ENCODE results near the gene FN3KRP. TPM values are rescaled to one million over a fixed set of nuclear protein-coding genes. Genes with fewer than 3 reads are reported as not detected.

FN3KRP gene
- total and polyA plus RNA-seq, 2 donors (not counting 1 experiment from before 2014, with no cell fraction given), result 16.8 to 44.2 TPM

DNA sequence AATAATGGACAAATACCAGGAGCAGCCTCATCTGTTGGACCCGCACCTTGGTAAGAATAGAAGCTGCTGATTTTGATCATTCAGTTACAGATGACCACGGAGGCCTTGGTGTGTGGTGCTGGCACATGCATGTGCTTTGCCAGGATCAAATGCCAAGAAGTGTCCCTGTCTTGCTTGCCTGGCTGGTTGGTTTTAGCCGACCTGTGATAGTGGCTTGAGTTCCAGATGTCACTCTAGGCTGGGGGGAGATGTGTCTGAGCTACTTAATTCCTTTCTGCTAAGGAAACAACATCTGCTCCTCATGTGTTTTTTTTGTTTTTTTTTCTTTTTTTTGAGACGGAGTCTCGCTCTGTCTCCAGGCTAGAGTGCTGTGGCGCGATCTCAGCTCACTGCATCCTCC is 39.7 kb downstream of the FN3KRP start:
- TF ChIP-seq EZH2 (IDR thresholded peaks at IDR 0.05; ENCODE audit: borderline replicate concordance, insufficient read depth, low read depth, low read length, poor library complexity, severe bottlenecking), result no peak
- TF ChIP-seq, protein P1, sequence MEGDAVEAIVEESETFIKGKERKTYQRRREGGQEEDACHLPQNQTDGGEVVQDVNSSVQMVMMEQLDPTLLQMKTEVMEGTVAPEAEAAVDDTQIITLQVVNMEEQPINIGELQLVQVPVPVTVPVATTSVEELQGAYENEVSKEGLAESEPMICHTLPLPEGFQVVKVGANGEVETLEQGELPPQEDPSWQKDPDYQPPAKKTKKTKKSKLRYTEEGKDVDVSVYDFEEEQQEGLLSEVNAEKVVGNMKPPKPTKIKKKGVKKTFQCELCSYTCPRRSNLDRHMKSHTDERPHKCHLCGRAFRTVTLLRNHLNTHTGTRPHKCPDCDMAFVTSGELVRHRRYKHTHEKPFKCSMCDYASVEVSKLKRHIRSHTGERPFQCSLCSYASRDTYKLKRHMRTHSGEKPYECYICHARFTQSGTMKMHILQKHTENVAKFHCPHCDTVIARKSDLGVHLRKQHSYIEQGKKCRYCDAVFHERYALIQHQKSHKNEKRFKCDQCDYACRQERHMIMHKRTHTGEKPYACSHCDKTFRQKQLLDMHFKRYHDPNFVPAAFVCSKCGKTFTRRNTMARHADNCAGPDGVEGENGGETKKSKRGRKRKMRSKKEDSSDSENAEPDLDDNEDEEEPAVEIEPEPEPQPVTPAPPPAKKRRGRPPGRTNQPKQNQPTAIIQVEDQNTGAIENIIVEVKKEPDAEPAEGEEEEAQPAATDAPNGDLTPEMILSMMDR (IDR thresholded peaks at IDR 0.05), result no peak

DNA sequence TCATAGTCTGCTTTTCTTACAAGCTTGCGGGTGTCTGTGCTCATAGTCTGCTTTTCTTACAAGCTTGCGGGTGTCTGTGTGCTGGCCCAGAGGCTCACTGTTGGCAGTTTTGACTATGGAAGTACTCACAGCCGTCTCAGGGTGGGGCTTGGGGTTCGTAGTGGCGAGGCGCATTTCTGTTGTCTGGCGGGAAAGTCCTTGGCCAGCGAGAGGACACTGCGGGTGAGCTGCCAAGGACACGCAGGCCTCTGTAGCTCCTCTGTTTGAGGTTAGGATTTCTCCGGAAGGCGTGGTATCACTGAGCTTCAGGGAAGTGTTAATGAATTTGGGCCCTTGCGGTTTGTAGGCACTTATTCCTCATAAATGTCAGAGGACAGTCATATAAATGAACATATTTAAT is 48.9 kb downstream of the FN3KRP start:
- CTCF ChIA-PET, result interaction anchor here (0.9 kb wide), 1 partner anchor 97 kb away, joined by 4 read pairs; no protein-coding TSS in a partner anchor
- intact Hi-C loops (cut with micrococcal nuclease), result no loop called here
- Histone ChIP-seq H3K4me3 (ENCODE audit: control extremely low read depth in 1 of 5, extremely low read depth in 1 of 5, insufficient read depth in 1 of 5, low read depth in 2 of 5, low read length in 4 of 5) (no peak overlapping the region), H3K27me3 (replicated peaks in 1 of 4; ENCODE audit: control extremely low read depth in 1 of 4, control insufficient read depth in 3 of 4, insufficient read depth in 4 of 4, low read length in 3 of 4) (no peaks in the 10 kb centered on the region), H3K27ac (ENCODE audit: low read length in 2 of 2) (no peak overlapping the region), H3K4me1 (ENCODE audit: control insufficient read depth in 2 of 2, insufficient read depth in 2 of 2, low read length in 2 of 2) (peaks cover 8 to 9% of the 10 kb centered on the region in 2 donors), H4K20me1 (ENCODE audit: control insufficient read depth, insufficient read depth, low read length, poor library complexity, severe bottlenecking) (no peaks in the 10 kb centered on the region), H2AFZ (ENCODE audit: insufficient read depth, low read depth, low read length, poor library complexity, severe bottlenecking) (no peak overlapping the region), H3K79me2 (ENCODE audit: control insufficient read depth, insufficient read depth, low read length) (no peaks in the 10 kb centered on the region), H3K9me3 (ENCODE audit: control extremely low read depth in 1 of 3, control insufficient read depth in 2 of 3, insufficient read depth in 1 of 3, low read length in 2 of 3) (peaks cover 0 to 3% (median 0%) of the 10 kb centered on the region in 3 donors), H3K36me3 (replicated peaks in 1 of 2; ENCODE audit: control extremely low read depth in 1 of 2, control insufficient read depth in 1 of 2, extremely low read depth in 1 of 2, insufficient read depth in 2 of 2, low read length in 1 of 2) (peaks cover 0 to 31% of the 10 kb centered on the region in 2 experiments), H3K9ac (ENCODE audit: low read length) (no peak overlapping the region), H3K4me2 (replicated peaks; ENCODE audit: low read depth, low read length, poor library complexity, severe bottlenecking) (no peak overlapping the region)
- POLR2A ChIA-PET, result no interaction called here
- Mint-ChIP-seq H3K9me3 (ENCODE audit: insufficient read depth) (no peaks in the 10 kb centered on the region), H3K27me3 (no peaks in the 10 kb centered on the region), H3K27ac (no peak overlapping the region), H3K4me3 (no peak overlapping the region), H3K4me1 (peaks cover 17% of the 10 kb centered on the region)
- no peak for TF ChIP-seq EZH2 (IDR thresholded peaks at IDR 0.05; ENCODE audit: borderline replicate concordance, insufficient read depth, low read depth, low read length, poor library complexity, severe bottlenecking)
- TF ChIP-seq, protein P1 (IDR thresholded peaks at IDR 0.05), result no peak
- ATAC-seq (ENCODE audit: low read depth) (no peak), DNase-seq (no peak)
- WGBS (ENCODE audit: insufficient coverage), result 97% methylated on average over 8 of the region's 13 CpGs

More for the DNA sequence above, 39.7 kb downstream of the FN3KRP start:
- intact Hi-C loops (cut with micrococcal nuclease), result no loop called here
- Histone ChIP-seq H3K9ac (ENCODE audit: low read length) (no peak overlapping the region), H3K27me3 (replicated peaks in 1 of 4; ENCODE audit: control extremely low read depth in 1 of 4, control insufficient read depth in 3 of 4, insufficient read depth in 4 of 4, low read length in 3 of 4) (no peaks in the 10 kb centered on the region), H4K20me1 (ENCODE audit: control insufficient read depth, insufficient read depth, low read length, poor library complexity, severe bottlenecking) (peaks cover 34% of the 10 kb centered on the region), H3K4me2 (replicated peaks; ENCODE audit: low read depth, low read length, poor library complexity, severe bottlenecking) (no peak overlapping the region), H3K36me3 (replicated peaks in 1 of 2; ENCODE audit: control extremely low read depth in 1 of 2, control insufficient read depth in 1 of 2, extremely low read depth in 1 of 2, insufficient read depth in 2 of 2, low read length in 1 of 2) (no peaks in the 10 kb centered on the region), H3K27ac (ENCODE audit: low read length in 2 of 2) (no peak overlapping the region), H3K9me3 (ENCODE audit: control extremely low read depth in 1 of 3, control insufficient read depth in 2 of 3, insufficient read depth in 1 of 3, low read length in 2 of 3) (no peaks in the 10 kb centered on the region), H3K4me3 (ENCODE audit: control extremely low read depth in 1 of 5, extremely low read depth in 1 of 5, insufficient read depth in 1 of 5, low read depth in 2 of 5, low read length in 4 of 5) (no peak overlapping the region), H2AFZ (ENCODE audit: insufficient read depth, low read depth, low read length, poor library complexity, severe bottlenecking) (no peak overlapping the region), H3K4me1 (ENCODE audit: control insufficient read depth in 2 of 2, insufficient read depth in 2 of 2, low read length in 2 of 2) (peaks cover 7 to 15% of the 10 kb centered on the region in 2 donors), H3K79me2 (ENCODE audit: control insufficient read depth, insufficient read depth, low read length) (peaks cover 31% of the 10 kb centered on the region)
- WGBS (ENCODE audit: insufficient coverage), result 94% methylated on average over 3 of the region's 7 CpGs
- H3K27me3 Mint-ChIP-seq, result no peaks in the 10 kb centered on the region
- DNase-seq, result no peak
- no peak overlapping the region for H3K4me3 Mint-ChIP-seq
- H3K4me1 Mint-ChIP-seq, result peaks cover 14% of the 10 kb centered on the region
- ATAC-seq (ENCODE audit: low read depth), result no peak
- POLR2A ChIA-PET, result no interaction called here
- H3K9me3 Mint-ChIP-seq (ENCODE audit: insufficient read depth), result no peaks in the 10 kb centered on the region
- H3K27ac Mint-ChIP-seq, result no peak overlapping the region
- CTCF ChIA-PET, result no interaction called here
